ENCODE measurements around the gene OR4N2.
"Not testable (repeated sequence)": the region's sequence is repeated elsewhere in the genome, so short reads cannot be mapped to it uniquely, and the experiment has no call there.

- not testable (repeated sequence) for TF ChIP-seq CTCF, POLR2A (IDR thresholded peaks at IDR 0.05)
These were observed 7.0 kb upstream of the OR4N2 start for GRCh38 chr14:19796520-19797108.

Data from esophagus squamous epithelium (tissue), 4 donors.